PC-3 (cell line): ENCODE data around the gene TPM4. TPM values are rescaled to one million over a fixed set of nuclear protein-coding genes. Genes with fewer than 3 reads are reported as not detected.

ENCODE experiments used
- ATAC-seq: fragments of 200-7000 bp; cut with Tn5 transposase; 2 replicates; pipeline ENCODE4 v1.9.1; 2020; ENCODE audit warnings: mild to moderate bottlenecking, moderate library complexity
- BruUV-seq: library from RNA; stranded (reverse); fragments of 400-500 nt; replicated peaks from 2 replicates; lab custom pipeline; 2021; lab: Mats Ljungman, UMichigan
- CTCF ChIA-PET: fragments of 300-600 bp; sonication (Branson Sonifier 250); formaldehyde crosslinking; loops from one replicate; lab custom pipeline; 2022; ENCODE audit warnings: antibody characterized with exemption; lab: Charles Lee
- POLR2A ChIA-PET: fragments of 300-600 bp; sonication (Branson Sonifier 250); formaldehyde crosslinking; loops from one replicate; lab custom pipeline; 2022; ENCODE audit warnings: antibody characterized with exemption; ENCODE audit not compliant: unreplicated experiment; lab: Charles Lee
- DNase-seq: peaks from one replicate; pipeline ENCODE4 v3.0.0-alpha.2; 2015
- H2AFZ ChIP-seq: fragments of 300-600 bp; sonication (generic); 2 replicates; pipeline ENCODE4 v1.6.0; 2016; ENCODE audit warnings: antibody characterized with exemption, low read length
- H3F3A ChIP-seq: fragments of 300-600 bp; sonication (generic); one replicate; pipeline ENCODE4 v1.6.0; 2017; ENCODE audit warnings: antibody characterized with exemption, low read length, control low read depth, mild to moderate bottlenecking; ENCODE audit not compliant: unreplicated experiment
- H3K27ac ChIP-seq: fragments of 300-600 bp; sonication (generic); 2 replicates; pipeline ENCODE4 v1.5.1; 2016; ENCODE audit warnings: mild to moderate bottlenecking, low read length
- H3K27me3 ChIP-seq: fragments of 300-600 bp; sonication (generic); 2 replicates; pipeline ENCODE4 v1.6.1; 2016; ENCODE audit warnings: low read length, mixed read lengths
- H3K36me3 ChIP-seq: fragments of 300-600 bp; sonication (generic); 2 replicates; pipeline ENCODE4 v1.6.1; 2016; ENCODE audit warnings: low read depth, mixed run types, low read length, mixed read lengths
- H3K4me1 ChIP-seq: fragments of 300-600 bp; sonication (generic); 2 replicates; pipeline ENCODE4 v1.5.1; 2016; ENCODE audit warnings: low read length; ENCODE audit not compliant: insufficient read depth
- H3K4me2 ChIP-seq: fragments of 300-600 bp; sonication (generic); 2 replicates; pipeline ENCODE4 v1.6.0; 2016; ENCODE audit warnings: low read length
- H3K4me3 ChIP-seq: fragments of 300-600 bp; sonication (generic); 2 replicates; pipeline ENCODE4 v1.5.1; 2016; ENCODE audit warnings: mild to moderate bottlenecking, low read length, mixed read lengths
- H3K79me2 ChIP-seq: fragments of 300-600 bp; sonication (generic); 2 replicates; pipeline ENCODE4 v1.6.1; 2017; ENCODE audit warnings: low read length, mixed read lengths
- H3K9ac ChIP-seq: fragments of 300-600 bp; sonication (generic); 2 replicates; pipeline ENCODE4 v1.6.0; 2016; ENCODE audit warnings: mild to moderate bottlenecking, low read length
- H3K9me2 ChIP-seq: fragments of 300-600 bp; sonication (generic); replicated peaks from 2 replicates; pipeline ENCODE4 v1.6.1; 2016; ENCODE audit warnings: mixed run types, low read length, mixed read lengths
- H3K9me3 ChIP-seq: fragments of 300-600 bp; sonication (generic); 2 replicates; pipeline ENCODE4 v1.6.1; 2016; ENCODE audit warnings: low read length, mixed read lengths
- H4K20me1 ChIP-seq: fragments of 300-600 bp; sonication (generic); 2 replicates; pipeline ENCODE4 v1.6.1; 2016; ENCODE audit warnings: low read length, mixed read lengths
- EZH2 ChIP-seq: fragments of 300-600 bp; sonication (generic); IDR thresholded peaks from one replicate; pipeline ENCODE4 v1.6.1; 2017; ENCODE audit warnings: antibody characterized with exemption, mild to moderate bottlenecking, low read length; ENCODE audit not compliant: unreplicated experiment
- EZH2phosphoT487 ChIP-seq: fragments of 300-600 bp; sonication (generic); IDR thresholded peaks from 2 replicates; pipeline ENCODE4 v1.6.1; 2018; ENCODE audit warnings: mild to moderate bottlenecking, antibody characterized with exemption, low read length, borderline replicate concordance
- intact Hi-C: fragments of 100-400 bp; cut with micrococcal nuclease; formaldehyde crosslinking; loops from 2 replicates; pipeline ENCODE4 v1.9.0; 2023
- total RNA-seq: library from RNA; depleted of rRNA; stranded (reverse); fragments of >200 nt; gene quantifications from 2 replicates; pipeline ENCODE4 v1.2.3, GENCODE V29; 2014
- TF ChIP-seq, protein P1 (sequence below): fragments of 300-600 bp; sonication (generic); conservative IDR thresholded peaks from 2 replicates; pipeline ENCODE4 v1.5.1; 2017; ENCODE audit warnings: antibody characterized with exemption, low read depth, mild to moderate bottlenecking, low read length

Gene TPM4
- total RNA-seq, 1 experiment from 2014 or later, result 135 TPM

DNA sequence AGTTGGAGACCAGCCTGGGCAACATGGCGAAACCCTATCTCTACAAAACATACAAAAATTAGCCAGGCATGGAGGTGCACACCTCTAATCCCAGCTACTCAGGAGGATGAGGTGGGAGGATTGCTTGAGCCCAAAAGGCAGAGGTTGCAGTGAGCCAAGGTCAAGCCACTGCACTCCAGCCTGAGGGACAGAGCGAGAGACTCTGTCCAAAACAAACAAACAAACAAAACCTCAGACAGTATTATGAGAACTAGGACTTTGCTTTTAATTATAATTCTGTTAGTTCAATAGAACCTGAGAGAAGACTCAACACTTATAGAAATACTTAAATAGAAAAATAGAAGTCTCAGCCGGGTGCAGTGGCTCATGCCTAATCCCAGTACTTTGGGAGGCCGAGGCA lies 31.1 kb upstream of the TPM4 start:
- intact Hi-C loops, result no loop called here
- no peaks in the 10 kb centered on the region for H3K36me3 ChIP-seq

DNA sequence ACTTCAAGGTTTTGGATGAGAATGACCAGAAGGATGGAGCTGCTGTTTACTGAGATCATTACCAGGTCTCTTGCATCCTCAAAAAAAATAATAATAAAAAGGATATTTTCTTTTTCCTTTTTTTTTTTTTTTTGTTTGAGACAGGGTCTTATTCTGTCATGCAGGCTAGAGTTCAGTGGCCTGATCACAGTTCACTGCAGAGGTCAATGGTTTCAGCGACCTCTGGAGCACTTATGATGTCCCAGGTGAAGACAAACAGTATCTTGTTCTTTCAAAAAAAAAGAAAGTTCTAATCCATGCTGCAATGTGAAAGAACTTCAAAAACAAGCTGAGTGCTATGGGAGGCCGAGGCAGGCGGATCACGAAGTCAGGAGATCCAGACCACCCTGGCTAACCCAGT lies 30.4 kb upstream of the TPM4 start:
- Histone ChIP-seq H3K36me3 (no peaks in the 10 kb centered on the region), H3K79me2 (no peaks in the 10 kb centered on the region), H2AFZ (no peak overlapping the region), H3K9me3 (no peaks in the 10 kb centered on the region), H3K9ac (no peak overlapping the region), H3K9me2 (no peaks in the 10 kb centered on the region), H3K4me2 (no peak overlapping the region), H3K4me3 (no peak overlapping the region), H3K27ac (no peak overlapping the region), H3K4me1 (0 out of 2 replicates have a peak, but pooled peaks cover 5% of the 10 kb centered on the region), H3F3A (no peaks in the 10 kb centered on the region), H3K27me3 (no peaks in the 10 kb centered on the region), H4K20me1 (no peaks in the 10 kb centered on the region)
- no peak for ATAC-seq
- ChIA-PET POLR2A (interaction anchor here (0.6 kb wide), 1 partner anchor 15 kb away, joined by 3 read pairs; no protein-coding TSS in a partner anchor), CTCF (no interaction called here)
- intact Hi-C loops, result no loop called here
- BruUV-seq, result no TSS peak
- no peak for TF ChIP-seq EZH2phosphoT487
- TF ChIP-seq, protein P1, sequence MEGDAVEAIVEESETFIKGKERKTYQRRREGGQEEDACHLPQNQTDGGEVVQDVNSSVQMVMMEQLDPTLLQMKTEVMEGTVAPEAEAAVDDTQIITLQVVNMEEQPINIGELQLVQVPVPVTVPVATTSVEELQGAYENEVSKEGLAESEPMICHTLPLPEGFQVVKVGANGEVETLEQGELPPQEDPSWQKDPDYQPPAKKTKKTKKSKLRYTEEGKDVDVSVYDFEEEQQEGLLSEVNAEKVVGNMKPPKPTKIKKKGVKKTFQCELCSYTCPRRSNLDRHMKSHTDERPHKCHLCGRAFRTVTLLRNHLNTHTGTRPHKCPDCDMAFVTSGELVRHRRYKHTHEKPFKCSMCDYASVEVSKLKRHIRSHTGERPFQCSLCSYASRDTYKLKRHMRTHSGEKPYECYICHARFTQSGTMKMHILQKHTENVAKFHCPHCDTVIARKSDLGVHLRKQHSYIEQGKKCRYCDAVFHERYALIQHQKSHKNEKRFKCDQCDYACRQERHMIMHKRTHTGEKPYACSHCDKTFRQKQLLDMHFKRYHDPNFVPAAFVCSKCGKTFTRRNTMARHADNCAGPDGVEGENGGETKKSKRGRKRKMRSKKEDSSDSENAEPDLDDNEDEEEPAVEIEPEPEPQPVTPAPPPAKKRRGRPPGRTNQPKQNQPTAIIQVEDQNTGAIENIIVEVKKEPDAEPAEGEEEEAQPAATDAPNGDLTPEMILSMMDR, result no peak
- TF ChIP-seq EZH2, result no peak
- DNase-seq, result no peak

More for the DNA sequence above, 31.1 kb upstream of the TPM4 start:
- 0 out of 2 replicates have a peak, but pooled peaks cover 5% of the 10 kb centered on the region for H3K4me1 ChIP-seq
- H3K4me2 ChIP-seq, result no peak overlapping the region
- TF ChIP-seq EZH2, result no peak
- TF ChIP-seq, protein P1, result no peak
- no peak for TF ChIP-seq EZH2phosphoT487
- H3K9me3 ChIP-seq, result no peaks in the 10 kb centered on the region
- DNase-seq (no peak), ATAC-seq (no peak)
- H3F3A ChIP-seq, result no peaks in the 10 kb centered on the region
- no peak overlapping the region for H3K27ac ChIP-seq
- ChIA-PET CTCF (no interaction called here), POLR2A (no interaction called here)
- no peak overlapping the region for H3K9ac ChIP-seq
- H3K9me2 ChIP-seq, result no peaks in the 10 kb centered on the region
- H3K27me3 ChIP-seq, result no peaks in the 10 kb centered on the region
- no peak overlapping the region for H2AFZ ChIP-seq
- no peak overlapping the region for H3K4me3 ChIP-seq
- no peaks in the 10 kb centered on the region for H3K79me2 ChIP-seq
- H4K20me1 ChIP-seq, result no peaks in the 10 kb centered on the region
- no TSS peak for BruUV-seq

DNA sequence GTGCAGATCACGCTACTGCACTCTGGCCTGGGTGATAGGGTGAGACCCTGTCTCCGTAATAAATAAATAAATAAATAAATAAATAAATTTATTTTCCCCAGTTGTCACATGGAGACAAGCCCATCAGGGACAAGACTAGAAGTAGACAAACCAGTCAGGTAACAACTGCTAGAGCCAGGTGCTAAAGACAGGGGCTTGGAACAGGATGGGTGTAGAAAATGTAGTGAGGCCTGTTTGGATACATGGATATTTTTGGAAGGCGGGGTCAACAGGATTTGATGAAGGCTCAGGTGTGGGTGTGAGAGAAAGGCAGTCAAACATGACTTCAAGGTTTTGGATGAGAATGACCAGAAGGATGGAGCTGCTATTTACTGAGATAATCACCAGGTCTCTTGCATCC lies 27.7 kb upstream of the TPM4 start:
- POLR2A ChIA-PET, result no interaction called here
- no peak overlapping the region for H2AFZ ChIP-seq
- no peak overlapping the region for H3K4me2 ChIP-seq
- DNase-seq (peak; percentile 29), ATAC-seq (no peak)
- no peak overlapping the region for H3K9ac ChIP-seq
- H3K27ac ChIP-seq, result no peak overlapping the region
- TF ChIP-seq EZH2, result no peak
- TF ChIP-seq, protein P1, result no peak
- TF ChIP-seq EZH2phosphoT487, result no peak
- no peaks in the 10 kb centered on the region for H3F3A ChIP-seq
- CTCF ChIA-PET, result no interaction called here
- intact Hi-C loops, result no loop called here
- no peaks in the 10 kb centered on the region for H4K20me1 ChIP-seq
- no peaks in the 10 kb centered on the region for H3K27me3 ChIP-seq
- no peaks in the 10 kb centered on the region for H3K36me3 ChIP-seq
- no TSS peak for BruUV-seq
- no peaks in the 10 kb centered on the region for H3K4me1 ChIP-seq
- no peak overlapping the region for H3K4me3 ChIP-seq
- H3K9me2 ChIP-seq, result no peaks in the 10 kb centered on the region
- no peaks in the 10 kb centered on the region for H3K9me3 ChIP-seq
- H3K79me2 ChIP-seq, result no peaks in the 10 kb centered on the region
